DND-41 (cell line): ENCODE data around the gene CD82.

Experiments used
- CTCF ChIP-seq: IDR thresholded peaks from 2 replicates; pipeline ENCODE4 v1.5.1; 2012; ENCODE audit warnings: borderline replicate concordance, low read length, moderate library complexity, mild to moderate bottlenecking; ENCODE audit not compliant: poor library complexity, severe bottlenecking; ENCODE audit errors: extremely low read depth
- EZH2 ChIP-seq: IDR thresholded peaks from 3 replicates; pipeline ENCODE4 v1.6.1; 2012; ENCODE audit warnings: borderline replicate concordance, low read depth, mild to moderate bottlenecking, moderate library complexity, low read length, inconsistent platforms; ENCODE audit not compliant: severe bottlenecking

GRCh38 chr11:44604171-44604581 lies 38.7 kb downstream of the CD82 start:
- TF ChIP-seq CTCF (no peak), EZH2 (no peak)
